Measurements from ENCODE around the gene PLXNA4.

PLXNA4 gene

DNA sequence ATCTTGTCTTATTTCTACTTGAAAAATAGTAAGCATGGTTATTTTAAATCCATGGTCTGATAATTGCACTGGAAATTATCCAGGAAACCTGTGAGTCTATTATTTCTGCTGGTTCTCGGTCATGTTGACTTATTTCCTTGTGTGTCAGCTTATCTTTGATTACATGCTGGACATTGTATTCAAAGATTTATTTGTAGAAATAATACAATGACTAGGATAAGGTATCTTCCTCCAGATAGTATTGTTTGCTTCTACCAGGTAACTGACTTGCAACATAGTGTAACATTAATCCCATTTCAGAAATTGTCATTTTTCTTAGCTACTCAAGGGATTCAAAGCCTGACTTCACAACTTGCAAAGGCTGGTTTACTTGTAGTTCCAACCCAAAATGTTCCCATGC is 33.4 kb downstream of the PLXNA4 start:
- TF ChIP-seq TAF1 (IDR thresholded peaks at IDR 0.05; ENCODE audit: borderline replicate concordance, insufficient read depth, low read length) (no peak), REST (IDR thresholded peaks at IDR 0.05; ENCODE audit: insufficient read depth in 1 of 2, low read depth in 2 of 2, low read length in 2 of 2) (no peak), SIN3A (IDR thresholded peaks at IDR 0.05; ENCODE audit: borderline replicate concordance, insufficient read depth, low read length) (no peak), POLR2AphosphoS5 (IDR thresholded peaks at IDR 0.05; ENCODE audit: low read depth, low read length) (no peak), FOXP2 (optimal IDR thresholded peaks at IDR 0.05; ENCODE audit: borderline replicate concordance, extremely low read depth, extremely low read length, insufficient read depth) (no peak)

DNA sequence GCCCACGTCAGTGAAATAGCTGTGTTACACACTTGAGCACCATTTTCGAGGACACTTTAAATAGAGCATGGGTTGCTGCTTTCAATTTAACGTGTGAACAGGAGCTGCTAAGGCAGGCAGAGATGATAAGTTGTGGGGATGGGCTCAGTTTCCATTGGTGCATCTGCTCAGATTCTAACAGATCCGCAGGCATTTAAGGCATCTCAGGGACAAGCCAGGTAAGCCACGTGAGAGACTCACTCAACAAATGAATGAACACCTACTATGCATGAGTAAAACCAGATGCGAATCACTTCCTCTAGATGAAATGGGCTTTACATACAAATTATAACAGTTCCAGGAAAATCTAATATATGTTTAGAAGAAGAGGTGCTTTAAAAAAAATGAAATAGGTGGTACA is 34.6 kb downstream of the PLXNA4 start:
- TF ChIP-seq TAF1 (IDR thresholded peaks at IDR 0.05; ENCODE audit: borderline replicate concordance, insufficient read depth, low read length) (no peak), FOXP2 (optimal IDR thresholded peaks at IDR 0.05; ENCODE audit: borderline replicate concordance, extremely low read depth, extremely low read length, insufficient read depth) (no peak), REST (IDR thresholded peaks at IDR 0.05; ENCODE audit: insufficient read depth in 1 of 2, low read depth in 2 of 2, low read length in 2 of 2) (no peak), SIN3A (IDR thresholded peaks at IDR 0.05; ENCODE audit: borderline replicate concordance, insufficient read depth, low read length) (no peak), POLR2AphosphoS5 (IDR thresholded peaks at IDR 0.05; ENCODE audit: low read depth, low read length) (no peak)

DNA sequence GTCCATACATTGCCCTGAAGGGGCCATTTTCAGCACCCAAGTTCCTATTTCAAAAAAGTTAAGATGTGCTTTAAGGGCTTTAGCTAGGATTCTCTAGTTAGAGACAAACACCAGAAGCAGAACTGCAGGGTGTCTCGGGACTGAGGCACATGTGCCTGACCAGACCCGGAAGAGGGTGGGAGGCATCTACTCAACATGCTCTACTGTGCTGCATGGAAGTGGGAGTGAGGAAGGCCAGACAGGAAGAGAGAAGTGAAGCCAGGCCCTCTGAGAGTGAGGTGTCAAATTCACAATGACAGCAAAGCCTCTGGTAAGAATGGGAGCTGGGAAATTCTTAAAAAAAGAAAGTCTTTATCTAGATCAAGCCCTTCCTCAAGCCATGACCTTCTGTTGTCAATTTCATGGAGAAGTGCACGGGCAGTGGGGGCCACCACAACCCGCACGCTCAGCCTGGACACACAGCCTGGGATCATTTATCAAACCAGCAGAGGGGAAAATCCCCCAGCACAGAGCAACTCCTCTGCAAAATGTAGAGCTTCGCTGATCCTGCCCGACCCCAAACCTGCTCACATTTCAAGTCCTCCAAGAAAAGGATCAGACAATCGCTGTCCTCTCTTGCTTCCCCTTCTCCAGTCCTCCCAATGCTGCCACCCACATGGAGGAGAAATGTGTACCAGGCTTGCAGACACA is 38.7 kb downstream of the PLXNA4 start:
- TF ChIP-seq REST (IDR thresholded peaks at IDR 0.05; ENCODE audit: insufficient read depth in 1 of 2, low read depth in 2 of 2, low read length in 2 of 2) (peak in 1 of 2 experiments; percentile 48; a peak in 1 of 4 replicates), SIN3A (IDR thresholded peaks at IDR 0.05; ENCODE audit: borderline replicate concordance, insufficient read depth, low read length) (peak; percentile 91), FOXP2 (optimal IDR thresholded peaks at IDR 0.05; ENCODE audit: borderline replicate concordance, extremely low read depth, extremely low read length, insufficient read depth) (no peak)

- TF ChIP-seq TAF1 (IDR thresholded peaks at IDR 0.05; ENCODE audit: borderline replicate concordance, insufficient read depth, low read length): no peak
- TF ChIP-seq SIN3A (IDR thresholded peaks at IDR 0.05; ENCODE audit: borderline replicate concordance, insufficient read depth, low read length): no peak
- TF ChIP-seq POLR2AphosphoS5 (IDR thresholded peaks at IDR 0.05; ENCODE audit: low read depth, low read length): no peak
- TF ChIP-seq REST (IDR thresholded peaks at IDR 0.05; ENCODE audit: insufficient read depth in 1 of 2, low read depth in 2 of 2, low read length in 2 of 2): no peak
- no peak for TF ChIP-seq FOXP2 (optimal IDR thresholded peaks at IDR 0.05; ENCODE audit: borderline replicate concordance, extremely low read depth, extremely low read length, insufficient read depth)
Measured at GRCh38 chr7:132536654-132537395, 39.4 kb downstream of the PLXNA4 start.
